GM18498 (cell line): Measurements from ENCODE around the gene PCGF1.

ENCODE experiments used
- ATAC-seq: cut with Tn5 transposase; IDR thresholded peaks from one replicate; pipeline ENCODE4 v1.9.1; 2021; ENCODE audit warnings: mild to moderate bottlenecking, moderate library complexity; ENCODE audit not compliant: unreplicated experiment

Gene PCGF1

DNA sequence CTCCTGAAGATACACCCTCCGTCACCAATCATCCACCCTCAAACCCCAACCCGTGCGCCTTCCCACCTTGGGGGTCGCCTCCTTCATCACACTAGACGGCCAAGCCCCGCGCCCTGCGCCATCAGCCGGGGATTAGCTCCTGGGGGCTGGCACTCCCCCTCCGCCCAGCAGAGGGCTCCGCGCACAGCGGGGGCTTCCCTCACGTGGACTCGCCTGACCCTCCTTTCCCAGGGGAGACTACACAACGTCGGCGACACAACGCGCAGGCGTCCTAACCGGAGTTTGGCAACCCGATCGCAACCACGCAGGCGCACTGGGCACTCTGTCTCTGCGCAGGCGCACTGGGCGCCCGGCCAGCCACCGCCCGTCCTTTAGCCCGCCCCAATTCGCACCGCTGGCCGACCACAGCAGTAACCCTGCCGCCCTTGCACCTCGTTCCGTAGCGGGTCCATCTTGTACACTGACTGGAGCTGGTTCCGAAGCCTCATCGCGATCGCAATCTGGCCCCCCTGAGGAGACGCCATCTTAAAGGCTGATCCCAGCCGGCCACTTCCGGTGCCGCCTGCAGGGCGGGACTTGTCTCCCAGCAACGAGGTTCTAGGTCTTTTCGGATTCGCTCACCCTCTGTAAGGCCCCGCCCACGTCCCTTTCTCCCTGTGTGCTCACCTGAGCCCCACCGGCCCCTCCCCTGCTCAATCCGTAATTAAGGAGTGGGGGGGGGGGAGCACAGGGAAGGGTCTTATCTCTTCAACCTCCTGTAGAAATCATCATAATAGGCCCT is at the start of gene PCGF1:
TSS of gene PCGF1 (minus strand) at position 551 of the 781 bp plus-strand sequence. CDS start at position 524, 27 bp downstream.
- ATAC-seq: peak; percentile 85

DNA sequence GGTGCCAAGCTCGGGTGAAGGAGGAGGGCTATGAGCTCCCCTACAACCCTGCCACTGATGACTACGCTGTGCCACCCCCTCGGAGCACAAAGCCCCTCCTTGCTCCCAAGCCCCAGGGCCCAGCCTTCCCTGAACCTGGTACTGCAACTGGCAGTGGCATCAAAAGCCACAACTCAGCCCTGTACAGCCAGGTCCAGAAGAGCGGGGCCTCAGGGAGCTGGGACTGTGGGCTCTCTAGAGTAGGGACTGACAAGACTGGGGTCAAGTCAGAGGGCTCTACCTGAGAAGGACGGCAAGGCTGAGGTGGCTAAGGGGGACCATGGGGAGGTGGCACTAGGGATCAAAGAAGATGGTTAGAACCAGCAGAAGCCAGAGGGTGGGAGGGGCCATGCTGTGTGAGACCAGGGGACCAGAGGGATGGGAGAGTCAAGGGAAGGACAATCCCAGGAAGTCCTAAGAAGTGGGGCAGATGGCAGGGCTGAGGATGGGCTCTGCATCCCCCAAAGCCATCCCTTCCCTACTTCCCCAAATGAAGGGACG is 49.4 kb upstream of the PCGF1 start:
- ATAC-seq: no peak

DNA sequence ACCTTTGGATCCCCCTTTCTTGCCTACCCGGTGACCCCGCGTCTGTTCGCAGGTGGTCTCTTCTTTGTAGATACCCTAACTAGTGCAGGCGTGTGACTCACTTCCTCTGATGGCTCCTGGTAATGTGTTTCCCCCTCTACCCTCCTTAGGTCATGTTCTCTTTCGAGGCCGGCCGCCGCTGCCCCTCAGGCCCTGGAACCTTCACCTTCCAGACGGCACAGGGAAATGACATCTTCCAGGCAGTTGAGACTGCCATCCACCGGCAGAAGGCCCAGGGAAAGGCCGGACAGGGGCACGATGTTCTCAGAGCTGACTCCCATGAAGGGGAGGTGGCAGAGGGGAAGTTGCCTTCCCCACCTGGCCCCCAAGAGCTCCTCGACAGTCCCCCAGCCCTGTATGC is 48.7 kb upstream of the PCGF1 start:
- ATAC-seq: no peak

DNA sequence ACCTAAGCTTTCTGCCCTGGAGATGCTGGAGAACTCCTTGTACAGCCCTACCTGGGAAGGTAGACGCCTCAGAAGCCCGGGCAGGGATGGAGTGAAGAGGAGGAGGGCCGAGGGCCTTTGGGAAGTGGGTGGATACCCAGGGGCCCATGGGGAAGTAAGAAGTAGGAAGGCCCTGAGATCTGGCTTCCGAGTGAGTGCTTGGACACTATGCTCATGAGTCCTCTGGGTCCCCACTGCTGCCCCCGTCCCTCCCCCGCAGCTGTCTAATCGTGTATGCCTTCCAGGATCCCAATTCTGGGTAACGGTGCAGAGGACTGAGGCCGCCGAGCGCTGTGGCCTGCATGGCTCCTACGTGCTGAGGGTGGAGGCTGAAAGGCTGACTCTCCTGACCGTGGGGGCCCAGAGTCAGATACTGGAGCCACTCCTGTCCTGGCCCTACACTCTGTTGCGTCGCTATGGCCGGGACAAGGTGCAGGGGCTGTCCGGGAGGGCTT is 48.2 kb upstream of the PCGF1 start:
- no peak for ATAC-seq

DNA sequence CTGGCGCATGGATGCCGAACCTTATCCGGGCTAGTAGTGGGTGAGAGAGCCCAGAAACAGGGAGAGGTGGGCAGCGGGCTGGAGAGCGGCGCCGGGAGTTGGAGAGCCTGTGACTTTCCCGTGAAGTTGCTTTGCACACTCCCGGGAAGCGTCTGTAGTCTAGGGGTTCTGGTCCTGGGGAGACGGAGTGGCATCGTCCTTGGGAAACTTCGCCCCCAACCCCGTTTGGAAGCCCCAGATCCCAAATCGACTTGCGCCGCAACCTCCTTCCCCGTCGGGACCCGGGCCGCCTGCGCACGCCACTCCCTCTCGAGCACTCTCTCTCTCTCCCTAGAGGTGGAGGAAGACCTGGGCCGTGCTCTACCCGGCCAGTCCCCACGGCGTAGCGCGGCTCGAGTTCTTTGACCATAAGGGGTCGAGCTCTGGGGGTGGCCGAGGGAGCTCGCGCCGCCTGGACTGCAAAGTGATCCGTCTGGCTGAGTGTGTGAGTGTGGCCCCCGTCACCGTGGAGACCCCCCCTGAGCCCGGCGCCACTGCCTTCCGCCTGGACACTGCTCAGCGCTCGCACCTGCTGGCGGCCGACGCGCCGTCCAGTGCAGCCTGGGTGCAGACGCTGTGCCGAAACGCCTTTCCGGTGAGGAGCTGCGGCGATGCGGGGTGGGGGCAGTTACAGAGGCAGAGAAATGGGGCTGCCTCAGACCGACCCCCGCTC is 47.5 kb upstream of the PCGF1 start:
- ATAC-seq: peak; percentile 50

DNA sequence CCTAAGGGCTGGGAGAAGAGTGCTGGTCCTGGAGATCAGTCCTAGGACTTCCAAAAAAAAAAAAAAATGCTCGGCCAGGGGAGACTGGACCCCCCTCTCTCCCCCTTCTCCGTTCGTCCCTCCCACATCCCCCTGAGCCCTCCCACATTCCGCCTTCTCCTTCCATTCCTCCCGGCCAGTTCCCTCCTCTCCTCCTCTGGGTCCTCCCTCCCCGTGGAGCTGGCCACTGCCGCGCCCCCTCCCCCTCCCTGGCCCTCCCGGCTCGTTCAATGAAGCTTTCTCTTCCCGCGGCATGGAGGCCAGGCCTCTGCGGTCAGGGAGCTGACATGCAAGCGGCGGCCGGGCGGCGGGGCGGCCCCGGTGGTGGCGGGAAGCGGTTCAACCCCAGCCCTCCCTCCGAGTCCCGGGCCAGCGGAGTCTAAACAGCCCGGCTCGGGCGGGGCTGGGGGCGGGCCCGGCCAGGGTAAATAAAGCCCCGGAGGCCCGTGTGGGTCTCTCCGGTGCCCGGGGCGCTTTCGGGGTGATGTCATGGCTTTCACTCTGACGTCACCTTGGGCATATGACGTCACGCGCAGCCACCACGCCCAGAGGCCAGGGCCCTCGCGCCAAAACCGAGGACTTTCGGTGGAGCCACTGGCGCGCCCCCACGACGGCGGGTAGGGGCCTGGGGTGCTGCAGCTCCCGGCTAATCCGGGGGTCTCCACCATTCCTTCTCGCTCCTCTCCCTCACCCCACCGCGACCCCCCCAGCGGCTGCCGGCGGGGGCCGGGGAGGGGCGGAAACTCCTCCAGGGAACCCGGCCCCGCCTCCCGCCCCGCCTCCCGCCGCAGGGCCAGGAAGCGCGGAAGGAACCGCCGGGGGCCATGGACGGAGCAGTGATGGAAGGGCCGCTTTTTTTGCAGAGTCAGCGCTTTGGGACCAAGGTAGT is 46.7 kb upstream of the PCGF1 start, which contains the start of the genes DOK1 and LOXL3:
TSS of gene DOK1 (plus strand) at position 829 of the 928 bp plus-strand sequence. CDS start at position 864, 35 bp downstream.
TSS of gene LOXL3 (minus strand) at position 51 of the 928 bp plus-strand sequence. CDS start 1,308 bp downstream, outside the sequence.
- ATAC-seq: peak; percentile 61

DNA sequence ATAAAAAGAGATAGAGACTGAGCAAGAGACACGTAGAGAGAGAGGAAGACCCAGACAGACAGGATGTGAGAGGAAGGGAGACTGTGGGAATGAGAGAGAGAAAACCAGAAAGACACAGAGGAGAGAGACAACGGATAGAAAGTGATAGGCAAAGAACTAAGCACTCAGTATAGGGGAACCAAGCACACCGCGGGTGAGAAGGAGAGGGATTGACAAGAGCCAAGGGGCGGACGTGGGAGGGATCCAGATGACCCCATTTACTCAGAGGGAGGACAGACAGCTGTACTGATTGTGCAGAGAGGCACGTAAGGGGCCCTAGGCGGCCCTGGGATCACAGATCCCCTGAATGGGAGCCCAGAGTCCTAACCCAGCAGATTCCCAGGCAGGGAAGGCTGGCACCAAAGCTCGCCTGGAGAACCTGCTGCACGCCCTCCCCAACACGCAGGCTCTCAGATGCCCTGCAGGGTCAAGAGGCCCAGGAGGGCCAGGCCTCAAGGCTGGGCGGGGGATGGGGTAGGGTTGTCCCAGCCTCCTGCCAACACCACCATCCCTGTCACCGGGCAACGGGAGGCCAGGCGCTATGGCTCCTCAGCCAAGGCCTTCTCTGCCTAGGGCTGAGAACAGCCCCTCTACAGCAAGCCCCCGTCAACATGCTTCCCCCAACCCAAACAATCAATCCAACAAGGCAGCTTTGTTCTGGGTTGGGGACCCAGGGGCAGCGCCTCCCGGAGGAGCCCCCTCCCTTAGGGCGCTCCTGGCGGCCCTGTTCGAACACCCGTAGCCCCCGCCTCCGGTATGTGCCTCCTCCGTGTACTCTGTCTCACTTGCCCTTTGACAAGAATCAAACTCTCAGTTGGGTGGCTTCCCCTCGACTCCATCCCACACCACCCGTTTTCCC is 45.7 kb upstream of the PCGF1 start:
- no peak for ATAC-seq

DNA sequence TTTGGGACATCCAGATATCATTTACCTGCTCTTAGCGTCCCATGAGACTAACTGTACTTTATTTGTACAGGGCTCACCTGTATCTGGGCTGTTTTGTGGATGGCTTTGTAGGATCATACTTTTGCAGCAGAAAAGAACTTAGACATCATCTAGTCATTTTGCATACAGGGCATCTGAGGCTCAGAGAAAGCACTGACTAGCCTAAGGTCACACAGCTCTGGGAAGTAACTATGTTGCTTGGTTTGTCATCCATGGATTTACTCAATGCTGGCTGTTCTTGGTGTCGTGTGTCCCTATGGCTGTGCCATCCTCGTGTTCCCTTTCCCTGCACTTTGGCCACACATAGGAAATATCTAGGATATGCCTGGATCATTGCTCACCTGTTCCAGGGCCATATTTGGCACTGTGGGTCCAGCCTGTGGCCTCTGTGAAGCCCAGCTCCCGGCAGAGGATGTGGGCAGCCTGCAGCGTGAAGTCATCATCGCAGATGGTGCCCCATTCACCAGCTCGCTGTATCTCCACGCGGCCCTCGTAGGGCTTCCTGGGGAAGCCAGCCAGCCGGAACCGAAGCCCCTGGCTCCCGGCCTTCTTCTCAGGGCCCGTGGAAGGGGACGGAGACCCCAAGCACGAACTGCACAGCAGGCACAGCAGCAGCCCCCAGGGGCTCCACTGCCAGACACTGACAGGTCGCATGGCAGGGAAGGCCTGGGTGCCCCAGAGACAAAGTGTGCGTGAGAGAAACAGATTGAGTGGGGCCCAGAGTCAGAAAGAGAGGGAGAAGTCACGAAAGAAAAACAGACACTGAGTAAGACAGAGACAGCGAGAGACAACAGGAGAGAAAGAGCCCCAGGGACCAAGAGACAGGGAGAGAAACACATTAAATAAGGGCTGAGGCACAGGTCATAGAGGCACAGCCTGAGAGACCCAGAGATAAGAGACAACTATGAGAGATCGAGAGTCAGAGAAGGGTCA is 44.7 kb upstream of the PCGF1 start:
- peak; percentile 13 for ATAC-seq

DNA sequence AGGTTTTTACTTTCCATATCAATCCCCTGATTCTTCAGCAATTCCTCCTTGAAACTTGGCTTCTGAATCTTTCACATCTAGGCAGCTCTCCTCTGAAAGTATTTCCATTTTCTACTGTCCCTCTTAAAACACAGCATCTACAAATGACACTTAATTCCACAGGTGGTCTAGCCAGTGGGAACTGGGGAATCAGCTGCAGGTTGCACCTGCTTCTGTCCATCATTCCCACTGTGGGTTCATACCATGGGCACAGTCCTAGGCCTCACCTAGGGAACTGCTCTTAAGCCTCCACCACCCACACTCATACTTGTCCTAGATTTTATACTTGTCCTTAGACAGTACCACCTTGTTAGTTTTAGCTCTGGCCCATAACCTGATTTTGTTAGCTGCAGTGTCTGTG is 44.0 kb upstream of the PCGF1 start:
- ATAC-seq: no peak

DNA sequence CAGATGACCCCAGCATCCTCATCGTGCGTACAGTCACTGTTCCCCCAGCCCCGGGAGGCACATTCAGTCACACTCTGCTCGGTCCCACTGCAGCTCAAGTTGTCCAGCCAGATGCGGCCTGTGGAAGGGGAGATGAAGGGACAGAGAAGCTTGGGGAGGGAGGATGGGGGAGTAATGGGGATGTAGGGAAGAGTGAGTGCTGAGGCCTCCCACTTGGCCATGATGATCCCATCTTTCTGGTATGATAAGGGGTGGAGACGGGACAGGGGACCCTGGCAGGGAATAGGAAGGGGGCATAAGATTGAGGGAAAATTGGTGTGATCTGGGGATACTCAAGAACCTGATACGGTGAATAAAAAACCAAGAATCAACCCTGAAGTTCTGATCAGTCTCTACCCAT is 42.7 kb upstream of the PCGF1 start:
- no peak for ATAC-seq

DNA sequence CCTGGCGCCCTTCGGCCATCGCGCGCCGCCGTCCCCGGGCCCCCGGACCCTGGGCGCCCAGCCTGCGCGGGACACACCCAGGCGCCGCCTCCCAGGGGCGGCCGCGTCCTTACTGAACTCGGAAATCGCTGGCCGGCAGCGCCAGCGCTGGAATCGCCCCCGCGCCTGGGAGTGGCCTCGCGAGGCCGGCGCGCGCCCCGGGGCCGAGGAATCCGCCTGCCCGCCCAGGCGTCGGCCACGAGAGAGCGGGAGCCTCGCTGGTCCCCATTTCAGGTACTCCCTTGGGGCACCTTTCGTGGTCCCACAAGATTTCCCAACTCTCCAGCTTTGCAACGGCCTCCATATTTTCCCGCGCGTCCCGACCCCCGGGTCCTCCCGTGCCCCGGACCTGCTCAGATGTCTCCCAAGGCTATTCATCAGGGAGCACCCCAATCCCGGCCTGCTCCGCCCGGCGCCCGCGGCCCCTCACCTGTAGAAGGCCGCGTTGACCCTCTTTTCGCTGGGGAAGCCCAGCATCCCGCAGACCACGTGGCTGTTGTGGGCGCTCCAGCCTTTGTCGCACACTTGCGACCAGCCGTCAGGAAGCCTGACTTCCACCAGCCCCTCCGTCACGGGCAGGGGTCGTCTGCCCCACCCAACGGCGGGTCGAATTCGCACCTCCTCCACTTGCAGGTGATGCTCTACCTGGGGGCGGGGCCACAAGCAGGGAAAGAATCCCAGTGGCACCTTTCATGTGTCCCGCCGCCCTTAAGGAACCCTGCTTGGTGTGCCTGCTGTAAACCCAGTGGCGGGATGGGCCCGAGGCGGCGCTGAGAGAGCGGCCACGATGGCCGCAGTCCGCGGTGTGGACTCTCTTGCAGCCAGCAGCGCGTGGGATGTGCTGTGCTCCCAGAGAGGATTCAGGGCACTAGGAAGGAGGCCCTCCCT is 41.7 kb upstream of the PCGF1 start:
- ATAC-seq: peak; percentile 37

DNA sequence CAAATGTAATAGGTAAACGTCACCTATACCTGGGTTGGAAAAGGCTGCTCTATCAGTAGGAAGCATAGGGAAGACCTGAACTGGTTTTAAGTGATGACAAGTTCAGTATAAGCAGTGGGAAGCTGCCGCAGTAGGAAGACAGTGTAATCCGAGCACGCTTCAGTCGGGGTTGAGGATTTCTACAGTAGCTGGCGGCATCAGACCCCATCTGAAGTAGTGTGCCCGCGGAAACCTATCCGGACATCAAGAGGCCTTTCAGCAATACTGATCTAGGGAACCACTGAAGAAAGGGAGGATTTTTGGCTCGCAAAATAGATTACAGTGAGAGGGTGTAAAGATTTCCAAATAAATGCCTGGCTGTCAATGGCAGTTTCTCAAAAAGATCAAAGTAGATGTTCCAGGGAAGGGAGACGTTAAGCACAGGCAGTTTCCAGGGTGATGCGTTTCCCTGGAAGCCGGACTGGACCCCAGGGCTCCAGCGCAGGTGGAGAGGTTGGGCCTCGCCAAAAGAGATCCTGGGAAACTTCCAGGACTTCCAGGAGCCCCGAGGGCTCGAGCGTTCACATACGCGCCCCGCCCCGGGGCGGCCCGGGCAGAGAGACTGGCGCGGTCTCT is 40.9 kb upstream of the PCGF1 start:
- no peak for ATAC-seq

DNA sequence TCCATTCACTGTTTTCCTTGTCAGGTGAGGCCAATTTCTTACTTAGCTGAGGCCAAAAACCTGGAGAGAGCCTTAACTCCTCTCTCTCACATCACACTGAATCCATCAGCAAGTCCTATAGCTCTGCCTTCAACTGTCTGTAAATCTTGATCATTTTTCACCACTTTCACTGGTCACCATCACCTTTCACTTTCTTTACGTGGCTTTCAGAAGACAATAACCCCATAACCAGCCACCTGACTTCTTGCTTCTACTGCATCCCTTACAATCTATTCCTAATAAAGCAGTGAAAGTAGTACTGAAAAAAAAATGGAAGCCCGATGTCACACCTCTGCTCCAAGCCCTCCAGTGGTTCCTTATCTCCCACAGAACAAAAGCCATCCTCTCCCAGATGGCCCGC is 38.5 kb upstream of the PCGF1 start:
- ATAC-seq: no peak

DNA sequence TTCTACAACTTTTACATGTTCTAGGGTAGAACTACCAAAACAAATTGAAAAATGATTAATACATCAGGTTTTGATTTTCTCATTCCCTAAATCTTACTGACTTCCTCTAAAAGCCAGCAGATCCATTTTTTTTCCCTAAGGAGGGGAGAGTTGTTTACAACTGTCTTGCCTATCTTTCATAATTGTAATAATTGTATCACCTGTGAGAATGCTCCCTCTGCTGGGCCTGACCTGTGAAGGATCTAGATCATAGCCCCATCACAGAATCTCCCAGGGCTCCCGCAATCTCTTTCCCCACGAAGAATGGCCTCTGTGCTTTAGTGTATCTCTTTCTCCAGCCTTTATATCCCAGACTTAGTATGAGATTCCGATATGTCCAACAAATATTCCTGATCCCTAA is 37.1 kb upstream of the PCGF1 start:
- no peak for ATAC-seq

DNA sequence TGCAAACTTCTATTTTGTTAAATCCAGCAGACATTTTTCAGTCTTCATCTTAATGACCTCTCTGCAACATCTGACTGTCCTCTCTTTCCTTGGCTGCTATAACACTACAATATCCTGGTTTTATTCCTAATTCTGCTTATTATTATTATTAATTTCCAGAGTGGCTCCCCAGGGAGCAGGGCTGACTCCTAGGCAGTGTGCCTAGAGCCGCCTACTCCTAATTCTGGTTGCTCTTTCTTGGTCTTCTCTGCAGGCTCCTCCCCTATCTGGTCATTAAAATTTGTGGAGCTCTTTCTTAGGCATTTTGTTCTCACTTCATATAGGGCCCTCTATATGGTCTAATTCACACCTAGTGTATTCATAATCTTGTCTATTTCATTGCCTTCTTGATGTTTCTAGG is 35.5 kb upstream of the PCGF1 start:
- no peak for ATAC-seq

DNA sequence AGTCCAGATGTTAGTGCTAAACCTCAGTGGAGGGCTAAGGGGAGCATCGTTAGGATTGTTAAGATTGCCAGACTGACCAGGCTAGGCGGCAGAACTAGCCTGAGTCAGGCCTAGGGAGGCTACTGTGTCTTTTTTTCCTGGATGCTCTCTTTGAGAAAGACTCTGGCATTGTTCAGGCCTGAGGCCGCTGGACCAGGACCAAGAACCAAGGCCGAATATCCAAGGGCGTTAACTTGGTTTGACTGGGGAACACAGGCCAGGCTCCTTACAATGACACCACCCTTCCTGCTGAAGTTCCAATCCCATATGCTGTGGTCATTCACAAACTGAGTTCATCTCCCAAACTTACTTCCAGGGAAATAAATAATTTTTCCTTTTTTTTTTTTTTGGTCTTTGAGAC is 32.8 kb upstream of the PCGF1 start:
- ATAC-seq: no peak

DNA sequence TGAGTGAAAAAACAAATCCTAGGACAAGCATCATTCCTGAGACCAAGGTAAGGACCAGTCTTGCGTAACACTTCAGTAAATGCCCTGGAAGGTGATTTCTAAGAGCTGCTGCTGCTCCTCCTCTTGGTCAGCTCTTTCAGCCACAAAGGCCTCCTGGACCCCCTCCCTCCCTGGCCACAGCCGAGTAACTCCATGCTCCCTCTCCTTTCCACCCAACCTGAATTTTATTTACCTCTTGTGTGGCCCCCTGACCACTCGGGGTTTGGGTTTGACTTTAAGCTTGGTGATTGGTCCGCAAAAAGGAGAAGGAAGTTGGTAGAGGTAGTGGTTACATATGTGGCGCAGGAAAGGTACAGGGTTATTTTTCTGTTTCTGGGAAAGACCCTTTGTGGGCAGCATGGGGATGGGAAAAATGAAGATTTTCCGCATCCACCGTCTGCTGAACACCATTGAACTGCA is 31.4 kb upstream of the PCGF1 start:
- ATAC-seq: no peak
